Ascending aorta (tissue), 2 donors: ENCODE results near the gene SHH. TPM values are rescaled to one million over a fixed set of nuclear protein-coding genes. Genes with fewer than 3 reads are reported as not detected.

Source experiments
- DNase-seq, 2 donors: peaks; one replicate each; pipeline ENCODE4 v3.0.0-alpha.2; 2019; ENCODE audit warnings: low spot score in 2 of 2
- H3K27ac ChIP-seq, 2 donors: fragments of 200-600 bp; sonication (generic); one replicate each; pipeline ENCODE4 v1.5.1; 2016 to 2017; ENCODE audit warnings: mild to moderate bottlenecking in 1 of 2
- H3K27me3 ChIP-seq: fragments of 200-600 bp; sonication (generic); one replicate; pipeline ENCODE4 v1.5.1; 2017
- H3K36me3 ChIP-seq, 2 donors: fragments of 200-600 bp; sonication (generic); one replicate each; pipeline ENCODE4 v1.5.1; 2016
- H3K4me1 ChIP-seq, 2 donors: fragments of 200-600 bp; sonication (generic); one replicate each; pipeline ENCODE4 v1.5.1; 2016 to 2017; ENCODE audit warnings: mild to moderate bottlenecking in 1 of 2
- H3K4me3 ChIP-seq, 2 donors: fragments of 200-600 bp; sonication (generic); one replicate each; pipeline ENCODE4 v1.5.1; 2016 to 2017; ENCODE audit warnings: mild to moderate bottlenecking in 1 of 2
- H3K9me3 ChIP-seq, 2 donors: fragments of 200-600 bp; sonication (generic); one replicate each; pipeline ENCODE4 v1.5.1; 2016
- CTCF ChIP-seq, 3 experiments: fragments of 200-600 bp in 2 of 3; fragments of 450-650 bp in 1 of 3; sonication (generic) in 2 of 3; IDR thresholded peaks; one replicate each; pipeline ENCODE4 v1.5.1; 2016 to 2019; ENCODE audit warnings: antibody characterized with exemption in 3 of 3, mild to moderate bottlenecking in 1 of 3, moderate library complexity in 1 of 3
- intact Hi-C: fragments of 100-400 bp; cut with DNase I; formaldehyde crosslinking; loops from one replicate; pipeline ENCODE4 v1.15.1; 2023
- total RNA-seq: library from RNA; depleted of rRNA; stranded (reverse); fragments of >200 nt; gene quantifications from one replicate; pipeline ENCODE4 v1.1.0, GENCODE V29; 2016

The SHH gene
- total RNA-seq, 1 donor from 2014 or later = 0.11 TPM

DNA sequence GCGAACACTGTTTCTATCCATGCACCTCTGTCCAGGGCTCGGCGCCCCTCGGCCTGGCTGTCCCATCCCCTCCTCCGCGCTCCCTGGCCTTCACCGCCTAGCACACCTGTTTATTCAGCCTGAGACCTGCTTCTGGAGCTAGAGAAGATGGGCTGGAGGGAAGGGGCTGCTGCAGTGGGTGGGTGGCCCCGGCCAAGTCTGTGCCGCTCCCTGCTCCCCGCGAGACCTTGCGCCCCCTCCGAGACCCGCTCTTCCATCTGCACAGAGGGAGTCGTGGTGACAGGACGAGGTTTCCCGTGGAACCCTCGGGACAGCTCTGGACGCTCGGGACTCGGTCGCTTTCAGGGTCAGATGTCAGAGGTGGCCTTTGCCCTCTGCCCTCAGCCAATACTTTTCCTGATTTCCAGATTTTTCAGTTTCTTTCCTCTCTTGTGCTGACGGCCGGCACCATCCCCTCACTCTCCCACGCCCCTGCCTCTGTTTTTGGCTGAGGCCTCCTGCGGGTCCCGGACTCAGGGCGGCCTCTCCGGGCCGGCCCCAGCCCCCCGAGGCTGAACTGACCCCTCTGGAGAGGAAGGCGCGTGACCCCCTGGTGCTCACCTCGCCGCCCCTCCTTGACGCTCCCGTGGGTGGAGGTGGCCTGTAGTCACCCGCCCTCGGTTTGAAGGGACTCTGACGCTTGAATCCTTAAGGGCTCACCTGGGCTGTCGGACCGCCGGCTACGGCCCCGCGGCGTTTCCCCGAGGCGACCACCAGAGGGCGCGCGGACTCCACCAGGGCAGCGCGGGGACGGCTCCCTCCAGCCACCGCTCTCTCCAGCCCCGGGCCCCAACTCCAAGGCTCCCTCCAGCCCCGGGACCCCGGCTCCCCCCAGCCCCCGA is 15.6 kb downstream of the SHH start:
- no peak for DNase-seq
- H3K4me1 ChIP-seq = no peaks in the 10 kb centered on the region
- intact Hi-C loops = no loop called here
- TF ChIP-seq CTCF (IDR thresholded peaks at IDR 0.05) = peak; percentile 58 to 83 (median 68)
- no peak overlapping the region for H3K27ac ChIP-seq
- H3K36me3 ChIP-seq = no peaks in the 10 kb centered on the region
- no peak overlapping the region for H3K4me3 ChIP-seq
- H3K9me3 ChIP-seq = no peaks in the 10 kb centered on the region
- H3K27me3 ChIP-seq = no peaks in the 10 kb centered on the region

GRCh38 chr7:155795951-155796350 is 16.3 kb downstream of the SHH start:
- DNase-seq = no peak

GRCh38 chr7:155795401-155795800 is 16.9 kb downstream of the SHH start:
- no peaks in the 10 kb centered on the region for H3K27me3 ChIP-seq
- no peaks in the 10 kb centered on the region for H3K9me3 ChIP-seq
- H3K27ac ChIP-seq = no peak overlapping the region
- DNase-seq = no peak
- intact Hi-C loops = no loop called here
- H3K4me3 ChIP-seq = no peak overlapping the region
- no peak for TF ChIP-seq CTCF (IDR thresholded peaks at IDR 0.05)
- no peaks in the 10 kb centered on the region for H3K36me3 ChIP-seq
- H3K4me1 ChIP-seq = no peaks in the 10 kb centered on the region

More at GRCh38 chr7:155795951-155796350, 16.3 kb downstream of the SHH start:
- H3K36me3 ChIP-seq = no peaks in the 10 kb centered on the region
- intact Hi-C loops = no loop called here
- H3K27me3 ChIP-seq = no peaks in the 10 kb centered on the region
- H3K27ac ChIP-seq = no peak overlapping the region
- no peak for TF ChIP-seq CTCF (IDR thresholded peaks at IDR 0.05)
- no peaks in the 10 kb centered on the region for H3K9me3 ChIP-seq
- no peak overlapping the region for H3K4me3 ChIP-seq
- no peaks in the 10 kb centered on the region for H3K4me1 ChIP-seq

- TF ChIP-seq CTCF (IDR thresholded peaks at IDR 0.05) = no peak
- Histone ChIP-seq H3K36me3 (no peaks in the 10 kb centered on the region), H3K27me3 (no peaks in the 10 kb centered on the region), H3K4me1 (no peaks in the 10 kb centered on the region), H3K27ac (no peak overlapping the region), H3K4me3 (no peak overlapping the region), H3K9me3 (no peaks in the 10 kb centered on the region)
- intact Hi-C loops = no loop called here
- DNase-seq = no peak
Observed at GRCh38 chr7:155794196-155794595, 18.1 kb downstream of the SHH start.

DNA sequence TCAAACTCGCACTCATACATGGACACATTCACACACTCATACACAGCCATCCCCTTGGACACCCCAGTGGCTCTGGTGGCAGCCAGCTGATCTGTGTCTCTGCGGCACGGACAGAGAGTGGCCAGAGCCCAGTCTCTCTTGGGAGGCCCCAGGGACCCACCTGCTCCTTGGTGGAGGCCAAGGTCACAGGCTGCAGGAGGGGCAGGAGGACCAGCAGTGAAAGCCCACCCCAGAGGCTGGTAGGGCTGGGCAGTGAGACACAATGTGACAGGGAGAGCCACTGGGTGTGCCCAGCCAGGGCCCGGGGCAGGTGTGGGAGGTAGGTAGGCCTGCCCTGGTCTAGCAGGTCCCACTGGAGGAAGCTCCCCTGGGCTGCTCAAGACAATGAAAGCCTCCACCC is 18.5 kb downstream of the SHH start:
- no peak overlapping the region for H3K4me3 ChIP-seq
- H3K9me3 ChIP-seq = no peaks in the 10 kb centered on the region
- no peaks in the 10 kb centered on the region for H3K27me3 ChIP-seq
- H3K4me1 ChIP-seq = no peaks in the 10 kb centered on the region
- no peak overlapping the region for H3K27ac ChIP-seq
- no peaks in the 10 kb centered on the region for H3K36me3 ChIP-seq
- TF ChIP-seq CTCF (IDR thresholded peaks at IDR 0.05) = no peak
- intact Hi-C loops = no loop called here
- no peak for DNase-seq
